Stimulated activated CD8-positive, alpha-beta memory T cell treated with anti-CD3 and anti-CD28 coated beads, Interleukin-15, amount 100 ng/mL, for 4 hours (primary cell): Measurements from ENCODE around the gene HOXA1.
A peak's percentile ranks its signal among the peaks of the same experiment; 100 is the strongest.

Experiments used
- DNase-seq, 2 donors: peaks; one replicate each; pipeline ENCODE4 v3.0.0-alpha.2; 2020; ENCODE audit warnings: low read depth in 2 of 2

Gene HOXA1

DNA sequence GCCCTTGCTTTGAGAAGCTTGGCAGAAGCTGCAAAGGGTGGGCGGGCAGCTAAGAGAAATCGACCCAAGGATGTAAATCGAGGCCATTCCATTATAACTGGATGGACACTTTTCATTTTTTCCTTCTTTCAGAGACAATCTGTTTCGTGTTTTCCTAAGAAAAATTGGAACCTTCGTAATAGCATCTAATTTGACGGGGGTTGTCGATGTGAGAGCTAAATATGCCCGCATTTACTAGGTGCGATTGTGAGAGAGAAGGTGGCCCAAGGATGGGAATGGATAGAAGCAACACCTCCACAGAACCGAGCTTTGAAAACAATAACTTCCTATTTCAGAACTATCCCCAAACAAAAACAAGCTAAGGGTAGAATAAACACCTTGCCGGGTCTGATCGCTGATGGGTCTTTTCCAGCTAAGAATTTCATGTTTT, 35.6 kb upstream of the HOXA1 start:
- DNase-seq = no peak

DNA sequence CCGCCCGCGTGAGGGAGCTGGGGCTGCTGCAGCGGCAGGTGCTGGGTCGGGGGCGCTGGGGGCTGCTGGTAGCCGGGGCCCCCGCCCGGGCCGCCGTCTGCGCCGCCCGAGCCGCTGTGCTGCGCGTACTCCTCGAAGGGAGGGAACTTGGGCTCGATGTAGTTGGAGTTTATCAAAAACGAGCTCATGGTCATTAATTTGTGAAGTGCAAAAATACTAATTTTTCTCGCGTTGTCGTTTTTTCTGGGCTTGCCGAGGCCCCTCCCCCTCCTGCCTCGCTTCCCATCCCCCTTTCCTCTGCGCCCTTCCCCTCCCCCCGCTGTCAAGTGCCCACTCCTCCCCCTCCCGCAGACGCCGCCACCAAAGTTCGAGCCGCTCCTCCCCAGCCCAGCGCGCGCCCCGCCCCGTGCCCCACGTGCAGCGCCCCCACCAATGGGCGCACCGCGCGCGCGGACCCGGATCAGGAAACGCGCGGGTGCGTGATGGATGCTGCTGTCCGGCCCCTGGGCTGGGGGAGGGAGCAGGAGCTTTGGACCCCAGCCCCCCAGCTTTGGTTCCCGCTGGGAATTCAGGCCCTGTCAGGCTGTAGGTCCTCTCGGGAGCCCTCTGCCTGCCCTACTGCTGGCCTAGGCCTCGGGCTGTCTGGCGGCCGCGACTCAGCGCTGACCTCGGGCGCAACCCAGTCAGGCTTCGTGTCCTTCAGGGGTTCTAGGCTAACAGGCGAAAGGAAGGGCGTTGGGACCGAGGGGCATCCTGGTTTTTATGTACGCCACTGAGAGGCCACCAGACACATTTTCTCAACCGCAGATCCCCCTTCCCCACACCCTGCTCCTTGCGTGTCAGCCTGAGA, 35.0 kb upstream of the HOXA1 start, which contains the start of gene HOXA4:
HOXA4 (minus strand) TSS at position 218 of the 850 bp plus-strand sequence; CDS start at position 194, 24 bp downstream.
- peak; percentile 37 to 63 for DNase-seq

DNA sequence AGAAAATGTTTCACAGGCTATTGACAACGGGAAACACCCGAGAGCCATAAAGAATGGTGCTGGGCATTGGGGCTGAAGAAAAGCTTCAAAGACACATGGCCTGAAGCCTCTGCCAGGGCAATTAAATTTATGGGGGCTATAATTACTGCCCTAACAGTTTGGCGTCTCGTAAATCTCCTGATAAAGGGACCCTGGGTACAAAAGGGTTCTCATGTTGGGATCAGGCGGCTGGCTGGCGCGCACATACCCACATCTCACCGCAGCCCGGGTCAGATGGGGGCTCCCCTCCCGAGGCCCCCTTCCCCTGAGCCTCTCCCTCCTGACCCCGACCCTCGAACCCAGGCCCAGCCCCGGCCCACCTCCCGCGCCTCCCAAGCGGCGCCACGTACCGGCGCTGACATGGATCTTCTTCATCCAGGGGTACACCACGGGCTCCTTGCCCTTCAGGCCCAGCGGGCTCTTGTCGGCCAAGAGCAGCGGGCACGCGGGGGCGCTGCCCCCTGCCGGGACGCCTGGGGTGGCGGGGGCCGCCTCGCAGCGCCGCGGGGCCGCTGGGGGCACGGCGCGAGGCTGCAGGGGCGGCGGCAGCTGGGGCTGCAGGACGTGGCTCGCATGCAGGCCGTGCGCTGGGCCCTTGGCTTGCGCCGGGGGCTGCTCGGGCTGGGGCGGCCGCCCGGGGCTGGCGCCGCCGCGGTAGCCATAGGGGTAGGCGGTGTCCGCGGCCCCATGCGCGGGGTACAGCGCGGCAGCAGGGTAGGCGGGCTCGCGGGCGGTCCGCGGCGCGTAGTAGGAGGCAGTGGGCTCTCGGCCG, 34.1 kb upstream of the HOXA1 start:
- no peak for DNase-seq

DNA sequence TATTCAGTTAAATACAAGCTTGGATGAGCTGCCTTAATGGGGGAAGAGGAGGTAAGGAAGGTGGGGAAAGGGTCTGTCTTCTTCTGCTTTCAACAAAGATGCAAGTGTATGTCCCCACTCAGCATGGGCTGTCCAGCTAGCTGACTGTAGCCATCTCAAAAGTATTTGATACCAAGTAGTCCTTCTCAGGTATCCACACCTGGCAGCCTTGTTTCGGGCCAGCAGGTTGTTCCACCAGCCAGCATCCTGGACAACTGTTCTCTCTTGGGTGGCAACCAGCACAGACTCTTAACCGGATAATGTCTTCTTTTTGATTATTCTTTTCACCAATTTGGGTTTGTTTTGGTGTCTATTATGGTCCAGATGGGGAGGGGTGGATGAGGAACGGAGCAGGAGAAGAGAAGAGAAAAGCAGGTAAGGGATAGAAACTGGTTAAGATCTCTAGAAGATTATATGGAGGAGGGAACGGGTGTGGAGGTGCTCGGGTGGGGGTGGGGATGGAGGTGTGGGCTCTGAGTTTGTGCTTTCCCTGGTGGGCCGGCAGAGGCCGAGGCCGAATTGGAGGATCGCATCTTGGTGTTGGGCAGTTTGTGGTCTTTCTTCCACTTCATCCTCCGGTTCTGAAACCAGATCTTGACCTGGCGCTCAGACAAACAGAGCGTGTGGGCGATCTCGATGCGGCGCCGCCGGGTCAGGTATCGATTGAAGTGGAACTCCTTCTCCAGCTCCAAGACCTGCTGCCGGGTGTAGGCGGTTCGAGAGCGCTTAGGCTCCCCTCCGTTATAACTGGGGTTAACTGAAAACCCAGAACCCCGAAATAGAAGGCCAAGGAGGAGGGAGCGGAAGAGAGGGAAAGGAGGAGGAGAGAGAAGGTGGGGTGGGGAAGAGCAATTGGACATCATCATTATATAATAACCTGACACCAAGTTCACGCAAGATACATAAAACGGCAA, 33.3 kb upstream of the HOXA1 start:
- no peak for DNase-seq

DNA sequence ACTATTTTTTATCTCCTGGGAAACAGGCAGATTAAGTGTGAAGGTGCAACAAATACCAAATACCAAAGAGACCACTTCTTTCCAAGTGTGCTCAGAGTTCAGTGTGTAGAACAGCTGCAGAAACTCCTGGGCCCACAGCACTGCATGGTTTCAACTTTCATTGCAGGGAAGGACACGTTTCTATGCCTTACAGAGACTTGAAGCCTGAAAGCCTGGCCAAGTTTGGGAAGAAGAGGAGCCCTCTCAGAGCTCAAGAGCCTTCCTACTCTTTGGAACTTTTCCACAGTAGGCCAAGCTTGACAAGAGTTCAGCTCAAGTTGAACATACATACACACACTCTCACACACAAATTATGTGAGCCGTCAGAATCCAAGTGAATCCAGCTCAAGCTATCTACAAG, 32.2 kb upstream of the HOXA1 start:
- DNase-seq = no peak

DNA sequence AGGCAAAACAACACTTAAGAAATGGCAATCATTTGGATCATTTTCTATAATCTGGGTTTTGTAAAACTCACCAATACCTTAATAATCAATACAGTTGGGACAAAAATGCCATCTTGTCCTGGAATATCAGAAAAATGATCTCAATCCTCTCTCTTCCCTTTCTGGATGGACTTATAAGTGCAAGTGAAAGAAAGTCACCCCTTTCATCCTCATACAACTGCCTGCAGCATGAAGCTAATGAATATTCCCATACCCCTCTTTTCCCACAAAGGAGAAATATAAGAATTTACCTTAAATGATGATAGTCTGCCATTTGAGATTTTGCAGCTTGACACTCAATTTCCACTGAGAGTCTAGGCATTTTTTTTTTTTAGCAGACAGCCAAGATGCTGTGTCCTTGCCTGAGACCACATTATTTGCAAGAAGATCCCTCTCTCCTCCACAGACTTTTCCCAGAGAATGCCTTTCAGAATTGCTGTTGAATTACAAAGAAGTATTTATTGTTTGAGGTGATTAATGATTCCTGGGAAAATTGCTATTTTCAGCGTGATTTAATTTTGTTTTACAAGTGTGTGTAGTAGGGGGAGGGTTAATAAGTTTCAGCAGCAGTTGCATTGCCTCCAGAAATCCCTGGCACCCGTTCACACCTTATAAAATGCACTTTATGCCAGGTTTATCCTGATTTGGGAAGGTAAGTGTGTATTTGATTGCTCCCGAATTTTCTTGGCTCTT, 31.0 kb upstream of the HOXA1 start:
- no peak for DNase-seq

DNA sequence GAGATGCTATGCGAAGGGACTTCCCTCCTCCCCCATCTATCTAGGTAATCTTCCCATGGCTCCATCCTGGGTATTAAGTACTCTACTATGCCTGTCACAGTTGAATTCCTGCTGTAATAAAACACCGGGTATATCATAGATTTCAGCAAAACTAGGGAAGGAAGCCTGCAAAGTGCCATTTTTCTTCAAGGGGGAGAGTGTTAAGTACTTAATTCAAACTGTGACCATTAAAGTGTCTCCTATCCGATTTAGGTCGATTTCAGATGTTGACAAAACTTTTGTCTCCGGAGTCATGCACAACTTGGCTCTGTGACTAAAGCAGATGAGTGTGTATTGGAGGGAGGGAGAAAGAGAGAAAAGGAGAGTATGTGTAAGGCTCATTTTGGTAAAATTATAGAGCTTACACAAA, 30.2 kb upstream of the HOXA1 start:
- DNase-seq = no peak

DNA sequence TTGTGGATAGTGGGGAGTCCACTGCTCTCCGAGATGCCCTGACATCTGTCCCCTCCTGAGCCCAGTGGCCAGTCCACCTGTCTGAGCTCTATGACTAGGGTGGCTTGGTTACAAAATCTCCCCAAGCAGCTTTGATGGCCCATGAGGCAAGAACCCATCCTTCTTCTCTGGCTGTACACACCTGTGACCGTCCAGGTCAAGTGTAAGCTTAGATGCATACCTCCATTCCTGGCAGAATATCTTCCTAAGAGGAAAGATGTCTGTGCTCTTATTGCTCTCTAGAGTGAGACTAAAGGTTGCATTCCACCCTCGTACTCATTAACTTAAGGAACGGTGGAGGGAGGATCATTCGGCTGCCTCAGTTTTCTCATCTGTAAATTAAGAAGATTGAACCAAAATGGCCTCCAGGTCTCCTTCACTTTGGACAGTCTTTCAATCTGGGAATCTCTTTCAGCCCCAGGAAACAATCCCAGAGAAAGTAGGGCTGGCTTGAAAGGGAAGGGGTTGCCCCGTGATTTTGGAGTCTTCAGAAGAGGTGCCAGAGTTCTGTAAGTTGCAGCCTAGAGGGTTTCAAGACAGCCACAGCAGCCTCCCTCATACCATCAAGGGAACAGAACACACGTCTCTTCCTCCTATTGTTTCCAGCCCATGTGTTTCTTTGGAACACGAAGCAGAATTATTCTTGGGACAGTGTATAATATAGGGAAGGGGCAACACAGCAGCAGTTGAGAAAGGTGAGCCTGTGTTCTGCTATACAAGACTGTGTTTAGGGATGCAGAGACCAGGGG, 29.3 kb upstream of the HOXA1 start:
- no peak for DNase-seq

DNA sequence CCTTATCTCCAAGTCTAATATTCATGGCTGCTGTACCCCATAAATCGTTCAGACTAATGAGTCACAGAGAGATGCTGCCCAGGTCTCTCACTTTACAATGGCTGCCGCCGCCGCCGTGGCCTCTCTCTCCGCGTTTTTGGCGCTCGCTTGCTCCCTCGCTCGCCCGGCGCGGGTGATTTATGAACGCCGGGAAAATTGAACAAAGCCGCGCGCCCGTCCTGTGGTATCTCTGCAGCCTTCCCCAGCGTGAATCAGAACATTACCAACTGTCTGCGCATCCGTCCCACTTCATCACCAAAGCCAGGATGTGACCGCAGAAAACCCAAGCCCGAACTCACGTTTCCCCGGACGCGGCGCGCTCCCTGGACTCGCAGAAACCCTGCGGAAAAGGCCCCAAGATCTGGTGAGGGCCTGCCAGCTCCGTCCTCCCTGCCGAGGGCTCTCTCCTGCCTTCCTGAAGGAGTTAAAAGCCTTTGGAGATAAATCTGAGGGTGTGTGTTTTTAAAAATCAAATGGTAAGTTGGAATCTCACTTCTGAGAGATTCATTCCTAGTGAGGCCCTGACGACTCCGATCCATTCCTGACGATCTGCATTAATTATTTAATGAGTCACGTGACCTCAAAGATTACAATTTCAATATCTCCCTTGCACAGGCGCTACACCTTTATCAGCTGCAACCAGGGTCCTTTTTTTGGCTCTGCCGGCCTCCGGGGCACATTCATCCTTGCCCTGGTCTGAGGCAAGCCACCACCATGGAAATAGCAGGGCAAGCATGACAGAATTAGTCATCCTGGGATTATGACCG, 28.5 kb upstream of the HOXA1 start:
- no peak for DNase-seq

DNA sequence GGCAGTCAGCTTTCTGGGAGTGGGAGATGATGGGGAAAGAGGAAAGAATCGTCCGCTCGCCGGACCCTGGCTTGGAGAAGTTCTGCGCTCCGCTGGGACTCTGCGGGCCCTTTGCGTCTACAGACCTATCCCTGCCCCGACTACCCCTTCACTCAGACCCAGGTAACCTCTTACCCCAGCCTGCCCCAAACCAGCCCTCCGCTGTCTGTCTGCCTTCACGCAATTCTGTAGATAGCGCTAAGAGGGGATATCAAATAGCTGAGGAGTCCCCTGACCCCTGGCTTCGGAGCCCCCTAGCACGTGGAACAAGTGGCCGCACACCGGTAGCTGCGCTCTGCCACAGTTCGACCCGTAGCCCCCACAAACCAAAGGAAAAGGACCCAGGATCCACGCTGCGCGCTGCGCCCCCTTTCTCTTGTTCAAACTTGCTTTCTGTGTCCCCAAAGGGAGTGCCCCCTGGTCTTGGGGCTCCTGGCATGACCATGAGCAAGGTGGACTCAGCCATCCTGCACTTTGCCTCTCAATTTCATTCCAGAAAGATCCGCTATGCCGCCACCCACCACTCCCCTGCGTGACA, 27.8 kb upstream of the HOXA1 start:
- no peak for DNase-seq

DNA sequence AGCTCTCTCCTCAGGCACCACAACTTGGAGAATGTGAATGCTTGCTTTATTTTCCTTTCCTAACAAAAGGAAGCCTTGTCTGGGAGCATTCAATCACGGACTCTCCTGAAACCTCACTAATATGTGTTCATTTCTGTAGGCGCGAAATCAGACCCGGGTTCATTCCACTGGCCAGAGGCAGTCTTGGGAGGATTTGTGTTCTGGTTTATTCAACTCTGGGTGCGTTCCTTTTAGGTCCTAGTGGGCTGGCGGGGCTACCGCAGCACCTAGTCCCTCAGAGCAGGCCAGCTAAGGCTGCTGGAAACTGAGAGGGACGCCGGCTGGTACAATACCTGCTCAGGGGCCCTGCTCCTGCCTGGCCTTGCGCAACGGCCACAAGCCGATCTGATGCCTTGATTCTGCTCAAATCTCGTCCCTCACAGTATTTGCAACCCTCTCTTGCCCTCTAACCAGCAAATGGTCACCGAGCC, 27.2 kb upstream of the HOXA1 start:
- no peak for DNase-seq

DNA sequence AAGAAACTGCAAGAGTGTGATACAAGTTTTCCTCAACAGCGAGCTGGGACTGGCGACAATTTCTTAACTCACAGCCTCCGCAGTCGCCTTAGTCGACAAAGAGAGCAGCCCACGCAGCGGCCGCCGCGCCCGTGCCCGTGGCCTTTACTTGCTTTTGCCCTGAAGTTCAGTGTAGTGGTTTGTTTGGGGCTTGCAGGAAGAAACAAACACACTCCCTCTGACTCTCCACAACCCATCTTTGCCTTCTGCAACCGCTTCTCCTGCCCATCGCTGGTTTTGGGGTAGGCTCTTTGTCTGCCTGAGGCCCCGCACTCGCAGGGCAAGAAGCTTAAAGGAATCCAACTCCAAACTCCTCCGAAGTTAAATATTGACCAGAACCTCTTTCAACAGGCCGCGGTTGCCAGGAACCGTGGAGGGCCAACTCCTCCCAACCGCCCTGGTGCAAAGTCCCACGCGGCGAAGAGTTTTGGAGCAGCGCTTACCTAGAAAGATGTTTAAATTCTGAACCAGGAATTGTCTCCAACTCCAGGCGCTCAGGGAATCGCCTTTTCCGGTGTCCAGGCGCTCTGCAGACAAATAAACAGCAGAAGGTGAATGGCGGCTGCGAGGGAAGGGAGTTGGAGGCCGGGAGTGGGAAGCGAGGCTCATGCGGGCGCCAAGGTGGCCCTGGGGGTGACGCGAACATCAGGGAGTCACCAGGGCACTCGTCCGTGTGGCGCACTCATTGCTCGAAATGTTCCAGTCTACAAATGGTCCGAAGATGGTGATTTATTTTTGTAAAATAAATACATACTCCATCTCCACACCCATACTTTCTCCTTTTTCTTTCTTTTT, 26.5 kb upstream of the HOXA1 start:
- DNase-seq = no peak

DNA sequence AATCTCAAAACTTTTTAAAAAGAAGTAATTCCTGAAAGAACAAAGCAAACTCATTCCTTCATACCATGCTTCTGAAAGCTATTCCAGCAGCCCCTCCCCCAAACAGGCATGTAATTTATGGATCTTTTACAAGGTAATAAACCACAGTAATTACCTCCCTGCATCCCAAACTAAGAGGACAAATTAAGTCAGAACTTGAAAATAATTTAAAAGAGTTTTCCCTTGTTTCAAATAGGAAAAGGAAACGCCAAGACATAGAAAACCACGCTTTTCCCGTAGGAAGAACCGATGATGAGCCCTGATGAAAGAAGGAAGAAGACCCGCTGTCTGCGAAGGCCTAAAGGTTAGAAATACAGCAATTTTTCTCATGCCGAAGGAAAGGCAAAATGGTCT, 25.9 kb upstream of the HOXA1 start:
- no peak for DNase-seq

DNA sequence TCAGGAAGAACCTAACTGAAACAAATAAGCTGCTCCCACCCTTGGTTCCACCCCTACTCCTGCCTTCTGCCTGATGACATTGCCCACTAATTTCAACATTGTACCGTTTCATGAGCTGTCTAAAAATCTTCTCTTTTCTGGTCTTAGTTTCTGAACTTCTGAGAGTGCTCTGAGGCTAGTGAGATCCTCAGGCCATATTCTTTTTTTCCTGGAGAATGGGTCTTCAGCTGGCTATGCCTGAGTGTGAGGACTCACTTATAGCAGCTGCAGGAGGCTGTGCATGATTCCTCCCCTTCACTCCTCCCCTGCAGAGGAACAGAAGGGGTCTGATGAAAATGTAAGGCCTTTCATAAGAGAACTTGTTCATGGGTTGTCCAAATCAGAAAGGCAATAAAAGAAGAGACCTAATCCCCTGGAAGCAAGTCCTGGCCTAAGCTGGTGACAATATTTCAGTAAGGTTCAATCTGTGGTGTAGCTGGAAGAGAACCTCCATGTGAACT, 23.7 kb upstream of the HOXA1 start:
- DNase-seq = no peak

DNA sequence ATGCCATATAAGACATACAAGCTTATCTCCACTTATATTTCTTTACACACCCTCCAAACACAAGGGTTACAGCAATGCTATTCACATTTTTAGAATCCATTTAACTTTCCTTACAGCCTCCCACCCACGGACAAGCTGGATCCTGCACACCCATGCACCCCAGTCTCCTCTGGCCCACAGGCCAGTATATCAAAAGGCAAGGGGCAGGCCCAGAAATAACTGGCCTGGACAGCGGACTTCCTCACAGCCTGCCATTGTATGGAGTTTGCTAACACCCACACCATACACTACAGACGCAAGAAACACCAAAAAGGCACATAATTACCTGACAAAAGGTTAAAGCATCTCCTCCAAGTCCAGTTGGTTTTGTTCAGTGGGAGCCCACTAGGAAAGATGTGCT, 22.8 kb upstream of the HOXA1 start:
- DNase-seq = no peak

DNA sequence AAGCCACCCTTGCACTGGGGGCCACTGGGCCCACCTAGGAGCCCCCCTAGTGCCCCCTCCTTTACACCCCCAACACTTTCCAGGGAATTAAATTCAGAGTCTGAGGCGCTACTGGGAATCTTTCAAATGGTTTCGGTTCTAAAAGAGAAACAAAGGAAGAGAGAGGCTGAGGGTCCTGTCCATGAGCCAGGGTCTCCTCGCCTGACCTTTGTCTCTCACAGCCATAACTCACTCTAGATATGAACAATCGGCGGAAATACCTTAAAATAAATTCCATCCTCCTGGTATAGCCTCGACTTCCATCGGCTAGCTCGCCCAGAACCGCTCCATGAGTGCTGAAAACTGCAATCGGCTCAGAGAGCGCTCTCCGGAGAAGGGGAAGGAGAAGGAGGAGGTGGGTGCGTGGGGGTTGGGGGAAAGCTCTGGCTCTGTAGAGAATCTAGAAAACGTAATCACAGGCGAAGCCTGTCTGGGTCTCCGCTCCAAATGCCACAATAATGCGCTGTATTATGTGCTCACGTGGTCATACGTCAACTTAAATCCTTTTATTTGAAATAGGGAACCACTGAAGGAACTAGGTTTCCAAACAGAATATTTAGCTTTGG, 22.2 kb upstream of the HOXA1 start:
- no peak for DNase-seq
